ENCODE measurements around the gene PLRG1. TPM values are rescaled to one million over a fixed set of nuclear protein-coding genes. Genes with fewer than 3 reads are reported as not detected.

Gene PLRG1
- total RNA-seq (2022; extraction: Qiagen RNA extraction; ENCODE audit: low read depth) = 56.7 to 62.1 TPM (median 59.6 TPM) in 5 replicates

GRCh38 chr4:154549894-154550790 lies at the start of gene PLRG1:
Gene PLRG1 (minus strand): TSS chr4:154550400. CDS start chr4:154550308, 92 bp downstream.

DNA sequence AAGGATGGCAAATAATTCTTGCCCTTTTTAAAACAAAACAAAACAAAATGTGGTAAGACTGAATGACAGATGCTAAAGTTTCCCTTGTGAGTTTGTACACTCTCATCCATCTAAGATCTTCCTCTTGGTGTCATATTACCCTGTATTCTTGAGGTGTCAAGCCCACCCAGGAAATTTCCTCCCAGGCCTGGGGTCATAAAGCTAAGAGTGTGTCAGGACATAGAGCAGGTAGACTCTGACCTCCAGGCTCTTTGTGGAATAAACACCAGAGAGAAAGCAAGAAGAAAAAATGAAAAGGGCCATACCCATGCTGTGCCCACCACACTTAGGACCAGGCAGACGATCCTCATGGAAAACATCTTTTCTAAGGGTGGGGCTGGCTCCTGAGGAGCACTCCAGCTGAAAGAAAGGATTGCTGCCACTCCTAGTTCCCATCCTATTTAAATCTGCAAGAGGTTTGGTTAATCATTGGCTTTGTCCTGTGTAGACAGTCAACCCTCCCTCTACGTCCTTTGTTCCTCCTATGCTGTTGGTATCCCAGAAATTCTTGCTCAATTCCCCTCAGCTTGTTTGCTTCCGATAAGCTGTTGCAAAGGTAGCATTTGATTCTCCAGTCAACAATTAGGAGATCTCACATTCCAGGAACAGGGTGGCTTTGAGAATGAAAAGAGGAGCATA lies 40.3 kb upstream of the PLRG1 start, which contains the start of gene FGA:
Gene FGA (minus strand): TSS at position 414 of the 678 bp plus-strand sequence. CDS start 55 bp downstream, at position 359.

GRCh38 chr4:154562697-154563254 lies 12.6 kb upstream of the PLRG1 start, which contains the start of gene FGB:
Gene FGB (plus strand): TSS chr4:154563011. CDS start chr4:154563019, 8 bp downstream.

GRCh38 chr4:154491341-154492271 lies 58.6 kb downstream of the PLRG1 start, which contains the start of gene DCHS2:
Gene DCHS2 (minus strand): TSS chr4:154491799. CDS start chr4:154491355, 444 bp downstream.

Other genes starting within 250 kb of the PLRG1 start
- gene DCHS2, start 58.6 kb downstream of the PLRG1 start, total RNA-seq (2022; extraction: Qiagen RNA extraction; ENCODE audit: low read depth) = 0.11 TPM in 1 of 5 replicates, not detected in the others
- gene FGB, start 12.6 kb upstream of the PLRG1 start, total RNA-seq (2022; extraction: Qiagen RNA extraction; ENCODE audit: low read depth) = 9.7 to 19.2 TPM (median 11.3 TPM) in 5 replicates
- 5.8 to 8.7 TPM (median 6.3 TPM) in 5 replicates for gene FGA, start 40.3 kb upstream of the PLRG1 start, total RNA-seq (2022; extraction: Qiagen RNA extraction; ENCODE audit: low read depth)
- gene FGG, start 62.3 kb upstream of the PLRG1 start, total RNA-seq (2022; extraction: Qiagen RNA extraction; ENCODE audit: low read depth) = 4.2 to 7.9 TPM (median 4.8 TPM) in 5 replicates
- gene LRAT, start 193.6 kb upstream of the PLRG1 start, total RNA-seq (2022; extraction: Qiagen RNA extraction; ENCODE audit: low read depth) = not detected in 5 replicates
- gene RBM46, start 230.9 kb upstream of the PLRG1 start, total RNA-seq (2022; extraction: Qiagen RNA extraction; ENCODE audit: low read depth) = not detected in 5 replicates